HFF-Myc (cell line): ENCODE data around the gene PRR14.
"Not testable (repeated sequence)": the region's sequence is repeated elsewhere in the genome, so short reads cannot be mapped to it uniquely, and the experiment has no call there.

Experiments
- DNase-seq: peaks from one replicate; pipeline ENCODE4 v3.0.0-alpha.2; 2011; ENCODE audit warnings: low read depth; ENCODE audit errors: extremely low read depth
- H3K4me3 ChIP-seq: replicated peaks from 2 replicates; pipeline ENCODE4 v1.5.1; 2011; ENCODE audit warnings: low read depth, mild to moderate bottlenecking, control low read depth, low read length
- CTCF ChIP-seq: IDR thresholded peaks from 2 replicates; pipeline ENCODE4 v1.5.1; 2012; ENCODE audit warnings: mild to moderate bottlenecking, low read depth, low read length, control low read depth; ENCODE audit errors: missing control alignments

Gene PRR14

GRCh38 chr16:30633526-30633925, 17.2 kb upstream of the PRR14 start:
- H3K4me3 ChIP-seq = peak overlapping the region; percentile 68
- no peak for TF ChIP-seq CTCF
- no peak for DNase-seq

- DNase-seq = no peak
- no peak overlapping the region for H3K4me3 ChIP-seq
- no peak for TF ChIP-seq CTCF
Observed at GRCh38 chr16:30636599-30636998, 14.2 kb upstream of the PRR14 start.

DNA sequence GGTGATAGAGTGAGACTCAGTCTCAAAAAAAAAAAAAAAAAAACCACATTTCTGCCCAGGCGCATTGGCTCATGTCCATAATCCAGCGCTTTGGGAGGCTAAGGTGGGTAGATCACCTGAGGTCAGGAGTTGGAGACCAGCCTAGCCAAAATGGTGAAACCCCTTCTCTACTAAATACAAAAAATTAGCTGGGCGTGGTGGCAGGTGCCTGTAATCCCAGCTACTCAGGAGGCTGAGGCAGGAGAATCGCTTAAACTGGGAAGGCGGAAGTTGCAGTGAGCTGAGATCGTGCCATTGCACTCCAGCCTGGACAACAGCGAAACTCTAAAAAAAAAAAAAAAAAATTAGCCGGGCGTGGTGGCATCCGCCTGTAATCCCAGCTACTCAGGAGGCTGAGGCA, 13.6 kb upstream of the PRR14 start:
- DNase-seq, H3K4me3 ChIP-seq: not testable (repeated sequence)

DNA sequence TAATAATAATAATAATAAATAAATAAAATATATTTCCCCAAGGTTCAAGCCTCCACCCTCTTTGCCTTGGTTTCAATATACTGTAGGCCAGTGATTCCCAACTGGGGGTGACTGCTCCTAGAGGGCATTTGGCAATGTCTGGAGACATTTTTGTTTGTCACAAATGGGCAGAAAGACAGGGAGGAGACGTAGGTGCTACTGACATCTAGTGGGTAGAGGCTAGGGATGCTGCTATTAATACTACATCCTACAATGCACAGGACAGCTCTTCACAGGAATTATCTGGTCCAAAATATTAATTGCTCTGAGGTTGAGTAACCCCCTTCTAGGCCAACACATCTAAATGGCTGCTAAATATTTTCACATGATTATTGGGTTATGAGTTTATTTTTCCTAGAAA, 12.8 kb upstream of the PRR14 start:
- H3K4me3 ChIP-seq = no peak overlapping the region
- peak; percentile 56 for TF ChIP-seq CTCF
- DNase-seq = peak; percentile 44

- H3K4me3 ChIP-seq = no peak overlapping the region
- no peak for DNase-seq
- TF ChIP-seq CTCF = no peak
Observed at GRCh38 chr16:30641378-30641982, 9.3 kb upstream of the PRR14 start.

DNA sequence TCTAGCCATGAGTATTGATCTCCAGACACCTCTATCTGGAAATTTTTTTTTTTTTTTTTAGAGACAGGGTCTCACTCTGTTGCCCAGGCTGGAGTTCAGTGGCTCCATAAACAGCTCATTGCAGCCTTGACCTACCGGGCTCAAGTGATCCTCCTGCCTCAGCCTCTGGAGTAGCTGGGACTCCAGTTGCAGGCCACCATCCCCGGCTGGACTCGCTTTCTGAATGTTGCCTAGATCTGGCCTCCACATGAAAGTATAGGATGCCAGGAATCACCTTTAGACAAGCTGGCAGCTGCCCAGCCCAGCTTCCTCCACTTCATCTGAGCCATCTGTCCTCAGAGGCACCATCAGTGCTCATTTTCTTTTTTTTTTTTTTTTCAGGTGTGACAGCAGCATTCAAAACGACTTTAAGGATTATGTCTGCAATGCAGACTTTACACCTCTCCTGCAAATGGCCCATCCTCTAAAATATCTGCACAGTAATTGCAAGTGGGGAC, 6.4 kb upstream of the PRR14 start:
- H3K4me3 ChIP-seq = no peak overlapping the region
- TF ChIP-seq CTCF = no peak
- no peak for DNase-seq

GRCh38 chr16:30645727-30646126, 5.0 kb upstream of the PRR14 start:
- H3K4me3 ChIP-seq = no peak overlapping the region
- TF ChIP-seq CTCF = no peak
- no peak for DNase-seq

- TF ChIP-seq CTCF = no peak
- DNase-seq = no peak
- no peak overlapping the region for H3K4me3 ChIP-seq
Observed at GRCh38 chr16:30647274-30647571, 3.5 kb upstream of the PRR14 start.
